SK-N-SH (cell line): ENCODE results near the gene RGS7.
"Not testable (repeated sequence)": the region's sequence is repeated elsewhere in the genome, so short reads cannot be mapped to it uniquely, and the experiment has no call there.

Source experiments
- RAD21 ChIP-seq: IDR thresholded peaks from 2 replicates; pipeline ENCODE4 v1.6.1; 2012; ENCODE audit warnings: mild to moderate bottlenecking, low read length
- TCF12 ChIP-seq: IDR thresholded peaks from 2 replicates; pipeline ENCODE4 v1.4.0; 2012

DNA sequence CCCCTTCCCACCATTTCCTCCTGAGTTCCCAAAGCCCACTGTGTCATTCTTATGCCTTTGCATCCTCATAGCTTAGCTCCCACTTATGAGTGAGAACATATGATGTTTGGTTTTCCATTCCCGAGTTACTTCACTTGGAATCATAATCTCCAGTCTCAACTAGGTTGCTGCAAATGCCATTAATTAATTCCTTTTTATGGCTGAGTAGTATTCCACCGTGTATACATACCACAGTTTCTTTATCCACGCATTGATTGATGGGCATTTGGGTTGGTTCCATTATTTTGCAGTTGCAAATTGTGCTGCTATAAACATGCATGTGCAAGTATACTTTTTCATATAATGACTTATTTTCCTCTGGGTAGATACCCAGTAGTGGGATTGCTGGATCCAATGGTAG lies 622.3 kb downstream of the RGS7 start:
- not testable (repeated sequence) for TF ChIP-seq TCF12, RAD21
